Measurements from ENCODE around the gene KRT23.

- TF ChIP-seq CTCF (IDR thresholded peaks at IDR 0.05) (no peak), POLR2A (IDR thresholded peaks at IDR 0.05) (no peak)
Measured at GRCh38 chr17:40905370-40905769, 32.1 kb downstream of the KRT23 start.
